ENCODE results near the gene ACP4.
"Not testable (repeated sequence)": the region's sequence is repeated elsewhere in the genome, so short reads cannot be mapped to it uniquely, and the experiment has no call there.

ACP4 gene

GRCh38 chr19:50790396-50790795 is at the start of gene ACP4:
Gene ACP4, plus strand, starts transcription at chr19:50790415. Its CDS starts 0 bp downstream, at chr19:50790415.
- no peak for DNase-seq

GRCh38 chr19:50741179-50741933 is 48.9 kb upstream of the ACP4 start:
- no peak for DNase-seq

- no peak for DNase-seq
These were observed 46.7 kb upstream of the ACP4 start for GRCh38 chr19:50743537-50743936.

GRCh38 chr19:50745221-50745620 is 45.0 kb upstream of the ACP4 start:
- no peak for DNase-seq

GRCh38 chr19:50747141-50747540 is 43.1 kb upstream of the ACP4 start:
- not testable (repeated sequence) for DNase-seq

GRCh38 chr19:50749490-50749889 is 40.7 kb upstream of the ACP4 start:
- DNase-seq, result no peak

GRCh38 chr19:50750010-50750409 is 40.2 kb upstream of the ACP4 start:
- no peak for DNase-seq

- no peak for DNase-seq
These were observed 36.3 kb upstream of the ACP4 start for GRCh38 chr19:50753879-50754278.

GRCh38 chr19:50756244-50756643 is 34.0 kb upstream of the ACP4 start:
- DNase-seq, result not testable (repeated sequence)

- not testable (repeated sequence) for DNase-seq
These were observed 32.6 kb upstream of the ACP4 start for GRCh38 chr19:50757624-50758023.

- DNase-seq, result not testable (repeated sequence)
These were observed 31.1 kb upstream of the ACP4 start for GRCh38 chr19:50759076-50759475.

GRCh38 chr19:50759886-50760285 is 30.3 kb upstream of the ACP4 start:
- DNase-seq, result no peak

- not testable (repeated sequence) for DNase-seq
These were observed 28.7 kb upstream of the ACP4 start for GRCh38 chr19:50761501-50761900.

GRCh38 chr19:50763521-50763920 is 26.7 kb upstream of the ACP4 start:
- not testable (repeated sequence) for DNase-seq

- DNase-seq, result no peak
These were observed 25.8 kb upstream of the ACP4 start for GRCh38 chr19:50764409-50764808.

GRCh38 chr19:50766746-50767145 is 23.5 kb upstream of the ACP4 start:
- not testable (repeated sequence) for DNase-seq

GRCh38 chr19:50767263-50767662 is 23.0 kb upstream of the ACP4 start:
- DNase-seq, result not testable (repeated sequence)

- DNase-seq, result no peak
These were observed 21.9 kb upstream of the ACP4 start for GRCh38 chr19:50768277-50768676.

GRCh38 chr19:50770164-50770563 is 20.1 kb upstream of the ACP4 start, which contains the start of gene GPR32:
Gene GPR32, plus strand, starts transcription at chr19:50770464. Its CDS starts 137 bp downstream, at chr19:50770601.
- DNase-seq, result not testable (repeated sequence)

- no peak for DNase-seq
These were observed 19.3 kb upstream of the ACP4 start for GRCh38 chr19:50770888-50771287.

GRCh38 chr19:50772476-50772875 is 17.7 kb upstream of the ACP4 start:
- DNase-seq, result no peak

GRCh38 chr19:50772912-50773311 is 17.3 kb upstream of the ACP4 start:
- DNase-seq, result not testable (repeated sequence)

GRCh38 chr19:50773454-50773853 is 16.8 kb upstream of the ACP4 start:
- DNase-seq, result not testable (repeated sequence)

- no peak for DNase-seq
These were observed 14.1 kb upstream of the ACP4 start for GRCh38 chr19:50776131-50776530.

- no peak for DNase-seq
These were observed 13.0 kb upstream of the ACP4 start for GRCh38 chr19:50777261-50777660.
